HuH-7.5 (cell line): ENCODE results near the gene SPRR2G.
"Not testable (repeated sequence)": the region's sequence is repeated elsewhere in the genome, so short reads cannot be mapped to it uniquely, and the experiment has no call there.

Source experiments
- DNase-seq: peaks from one replicate; pipeline ENCODE4 v3.0.0; 2011; ENCODE audit warnings: low spot score

SPRR2G gene

DNA sequence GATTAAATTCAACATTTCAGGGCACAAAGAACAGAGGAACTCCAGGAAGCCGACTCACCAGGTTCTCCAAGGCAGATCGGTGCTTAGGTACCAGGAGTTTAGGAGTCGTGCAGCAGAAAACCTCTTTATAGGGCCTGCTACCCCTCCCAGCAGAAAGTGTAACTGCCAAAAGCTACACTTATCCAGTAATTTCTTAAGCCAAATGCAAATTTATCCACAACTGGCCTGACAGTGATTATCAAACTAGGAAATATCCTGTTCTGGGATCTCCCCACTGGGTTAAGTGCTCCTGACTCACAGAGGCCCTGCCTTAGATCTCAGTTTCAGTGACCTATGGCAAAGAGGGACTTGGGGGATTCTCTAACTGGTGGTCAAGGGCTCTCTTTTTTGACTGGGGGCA lies 37.3 kb downstream of the SPRR2G start, which contains the start of gene SPRR2F:
Gene SPRR2F (minus strand): TSS at position 101 of the 400 bp plus-strand sequence. CDS start 783 bp downstream, outside the sequence.
- DNase-seq = no peak

DNA sequence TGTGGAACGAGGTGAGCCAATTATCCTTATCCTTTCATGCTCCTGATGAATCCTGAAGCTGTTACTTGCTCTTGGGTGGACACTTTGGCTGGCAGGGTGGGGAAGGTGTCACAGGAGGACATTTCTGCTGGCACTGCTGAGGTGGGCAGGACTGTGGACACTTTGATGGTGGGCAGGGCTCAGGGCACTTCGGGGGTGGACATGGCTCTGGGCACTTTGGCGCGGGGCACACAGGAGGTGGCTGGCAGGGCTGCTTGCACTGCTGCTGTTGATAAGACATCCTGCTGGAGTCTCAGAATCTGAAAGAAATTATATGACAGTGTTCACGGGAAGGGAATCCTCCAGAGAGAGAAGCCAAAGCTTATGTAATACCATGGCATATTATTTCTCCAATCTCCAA lies 38.2 kb downstream of the SPRR2G start:
- DNase-seq = not testable (repeated sequence)

DNA sequence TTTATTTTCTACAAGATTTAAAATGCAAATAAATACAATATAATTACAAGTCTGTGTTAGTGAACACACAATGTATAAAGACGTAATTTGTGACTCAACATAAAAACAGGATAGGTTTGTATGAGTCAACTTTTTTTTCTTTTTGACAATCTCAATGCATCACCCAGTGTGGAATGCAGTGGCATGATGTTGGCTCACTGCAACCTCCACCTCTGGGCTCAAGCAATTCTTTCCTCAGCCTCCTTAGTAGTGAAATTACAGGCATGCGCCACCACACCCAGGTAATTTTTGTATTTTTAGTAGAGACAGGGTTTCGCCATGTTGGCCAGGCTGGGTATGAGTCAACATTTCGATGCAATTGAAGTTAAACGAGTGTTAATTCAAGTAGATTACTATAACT lies 50.4 kb downstream of the SPRR2G start:
- DNase-seq = no peak
